HG03439 (cell line): ENCODE data around the gene PRAMEF18.
"Not testable (repeated sequence)": the region's sequence is repeated elsewhere in the genome, so short reads cannot be mapped to it uniquely, and the experiment has no call there.

Source experiments
- ATAC-seq: cut with Tn5 transposase; IDR thresholded peaks from one replicate; pipeline ENCODE4 v1.9.1; 2021; ENCODE audit warnings: mild to moderate bottlenecking, moderate library complexity; ENCODE audit not compliant: unreplicated experiment

Gene PRAMEF18

GRCh38 chr1:13208712-13209111 lies 17.2 kb downstream of the PRAMEF18 start:
- ATAC-seq, result not testable (repeated sequence)

GRCh38 chr1:13201309-13201708 lies 24.6 kb downstream of the PRAMEF18 start, which contains the start of gene PRAMEF13:
Gene PRAMEF13 (minus strand): TSS chr1:13201409. CDS start chr1:13199589, 1,820 bp downstream.
- not testable (repeated sequence) for ATAC-seq
